ENCODE data around the gene TNMD.

DNA sequence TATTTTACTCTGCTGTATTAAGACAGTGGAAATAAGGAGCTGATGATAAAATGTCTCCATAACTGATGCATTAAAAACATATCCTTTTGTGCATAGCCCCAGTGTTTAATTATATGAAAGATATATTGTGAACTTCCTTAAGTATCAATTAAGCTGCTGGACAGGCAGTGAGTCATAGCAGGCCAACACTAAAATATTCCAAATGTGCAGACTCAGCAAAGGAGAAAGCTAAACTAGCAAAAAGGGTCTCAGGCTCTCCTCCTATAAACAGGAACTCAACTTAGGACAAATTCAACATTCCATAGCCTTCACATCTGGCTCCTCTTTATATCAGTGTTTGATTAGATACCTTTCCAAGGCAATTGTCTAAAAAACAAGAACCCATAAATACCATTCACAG lies 15.6 kb downstream of the TNMD start:
- TF ChIP-seq CSDC2 (CRISPR knock-in tag; IDR thresholded peaks at IDR 0.05): no peak
- no peak for TF ChIP-seq ESRRG (CRISPR knock-in tag; IDR thresholded peaks at IDR 0.05)
- TF ChIP-seq, protein P1, sequence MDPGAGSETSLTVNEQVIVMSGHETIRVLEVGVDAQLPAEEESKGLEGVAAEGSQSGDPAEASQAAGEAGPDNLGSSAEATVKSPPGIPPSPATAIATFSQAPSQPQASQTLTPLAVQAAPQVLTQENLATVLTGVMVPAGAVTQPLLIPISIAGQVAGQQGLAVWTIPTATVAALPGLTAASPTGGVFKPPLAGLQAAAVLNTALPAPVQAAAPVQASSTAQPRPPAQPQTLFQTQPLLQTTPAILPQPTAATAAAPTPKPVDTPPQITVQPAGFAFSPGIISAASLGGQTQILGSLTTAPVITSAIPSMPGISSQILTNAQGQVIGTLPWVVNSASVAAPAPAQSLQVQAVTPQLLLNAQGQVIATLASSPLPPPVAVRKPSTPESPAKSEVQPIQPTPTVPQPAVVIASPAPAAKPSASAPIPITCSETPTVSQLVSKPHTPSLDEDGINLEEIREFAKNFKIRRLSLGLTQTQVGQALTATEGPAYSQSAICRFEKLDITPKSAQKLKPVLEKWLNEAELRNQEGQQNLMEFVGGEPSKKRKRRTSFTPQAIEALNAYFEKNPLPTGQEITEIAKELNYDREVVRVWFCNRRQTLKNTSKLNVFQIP (CRISPR knock-in tag; IDR thresholded peaks at IDR 0.05; ENCODE audit: borderline replicate concordance, low read depth): no peak
- TF ChIP-seq BACH2 (CRISPR knock-in tag; IDR thresholded peaks at IDR 0.05; ENCODE audit: borderline replicate concordance): no peak
- TF ChIP-seq CSRNP3 (CRISPR knock-in tag; IDR thresholded peaks at IDR 0.05): no peak
- no peak for TF ChIP-seq SNAI2 (CRISPR knock-in tag; IDR thresholded peaks at IDR 0.05)
- no peak for TF ChIP-seq ZNF8 (CRISPR knock-in tag; IDR thresholded peaks at IDR 0.05)
- TF ChIP-seq PATZ1 (CRISPR knock-in tag; IDR thresholded peaks at IDR 0.05; ENCODE audit: borderline replicate concordance): no peak
- TF ChIP-seq CREB5 (CRISPR knock-in tag; IDR thresholded peaks at IDR 0.05; ENCODE audit: low read depth): no peak
